ENCODE results near the gene RAB11FIP3. TPM values are rescaled to one million over a fixed set of nuclear protein-coding genes. Genes with fewer than 3 reads are reported as not detected.
"Not testable (repeated sequence)": the region's sequence is repeated elsewhere in the genome, so short reads cannot be mapped to it uniquely, and the experiment has no call there.

RAB11FIP3 gene, protein sequence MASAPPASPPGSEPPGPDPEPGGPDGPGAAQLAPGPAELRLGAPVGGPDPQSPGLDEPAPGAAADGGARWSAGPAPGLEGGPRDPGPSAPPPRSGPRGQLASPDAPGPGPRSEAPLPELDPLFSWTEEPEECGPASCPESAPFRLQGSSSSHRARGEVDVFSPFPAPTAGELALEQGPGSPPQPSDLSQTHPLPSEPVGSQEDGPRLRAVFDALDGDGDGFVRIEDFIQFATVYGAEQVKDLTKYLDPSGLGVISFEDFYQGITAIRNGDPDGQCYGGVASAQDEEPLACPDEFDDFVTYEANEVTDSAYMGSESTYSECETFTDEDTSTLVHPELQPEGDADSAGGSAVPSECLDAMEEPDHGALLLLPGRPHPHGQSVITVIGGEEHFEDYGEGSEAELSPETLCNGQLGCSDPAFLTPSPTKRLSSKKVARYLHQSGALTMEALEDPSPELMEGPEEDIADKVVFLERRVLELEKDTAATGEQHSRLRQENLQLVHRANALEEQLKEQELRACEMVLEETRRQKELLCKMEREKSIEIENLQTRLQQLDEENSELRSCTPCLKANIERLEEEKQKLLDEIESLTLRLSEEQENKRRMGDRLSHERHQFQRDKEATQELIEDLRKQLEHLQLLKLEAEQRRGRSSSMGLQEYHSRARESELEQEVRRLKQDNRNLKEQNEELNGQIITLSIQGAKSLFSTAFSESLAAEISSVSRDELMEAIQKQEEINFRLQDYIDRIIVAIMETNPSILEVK
- total RNA-seq: 6.3 TPM

DNA sequence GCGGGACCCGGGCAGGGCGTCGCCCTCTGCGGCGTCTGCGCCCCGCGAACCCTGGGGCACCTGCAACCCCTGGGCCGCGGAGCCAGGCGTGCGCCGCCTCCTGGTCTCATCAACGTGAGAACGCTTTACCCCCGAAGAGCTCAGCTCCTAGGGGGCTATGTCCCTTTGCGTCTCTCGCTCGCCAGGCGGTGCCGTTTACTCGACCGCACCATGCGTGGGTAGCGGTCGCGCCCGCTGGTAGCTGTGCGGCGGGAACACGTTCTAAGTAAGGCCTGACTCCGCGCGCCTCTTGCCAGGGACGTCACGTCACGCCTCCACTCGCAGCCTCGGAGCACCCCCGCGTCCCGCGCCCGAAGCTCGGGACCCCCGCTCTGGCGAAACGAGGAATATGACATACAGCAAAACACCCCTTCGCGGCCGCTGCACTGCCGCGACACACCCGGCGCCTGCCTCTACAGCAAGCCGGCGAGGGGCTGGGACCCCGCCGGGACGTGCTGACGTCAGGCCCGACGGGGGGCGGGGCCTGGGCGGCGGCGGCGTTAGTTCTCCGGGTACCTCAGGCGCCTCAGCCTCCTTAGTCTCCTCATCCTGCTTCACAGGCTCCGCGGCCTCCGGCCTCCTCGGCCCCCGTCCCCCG lies at the start of gene RAB11FIP3:
Gene RAB11FIP3 (plus strand): TSS at position 568 of the 637 bp plus-strand sequence. CDS start 358 bp downstream, outside the sequence.
- peak; percentile 77 for ATAC-seq

DNA sequence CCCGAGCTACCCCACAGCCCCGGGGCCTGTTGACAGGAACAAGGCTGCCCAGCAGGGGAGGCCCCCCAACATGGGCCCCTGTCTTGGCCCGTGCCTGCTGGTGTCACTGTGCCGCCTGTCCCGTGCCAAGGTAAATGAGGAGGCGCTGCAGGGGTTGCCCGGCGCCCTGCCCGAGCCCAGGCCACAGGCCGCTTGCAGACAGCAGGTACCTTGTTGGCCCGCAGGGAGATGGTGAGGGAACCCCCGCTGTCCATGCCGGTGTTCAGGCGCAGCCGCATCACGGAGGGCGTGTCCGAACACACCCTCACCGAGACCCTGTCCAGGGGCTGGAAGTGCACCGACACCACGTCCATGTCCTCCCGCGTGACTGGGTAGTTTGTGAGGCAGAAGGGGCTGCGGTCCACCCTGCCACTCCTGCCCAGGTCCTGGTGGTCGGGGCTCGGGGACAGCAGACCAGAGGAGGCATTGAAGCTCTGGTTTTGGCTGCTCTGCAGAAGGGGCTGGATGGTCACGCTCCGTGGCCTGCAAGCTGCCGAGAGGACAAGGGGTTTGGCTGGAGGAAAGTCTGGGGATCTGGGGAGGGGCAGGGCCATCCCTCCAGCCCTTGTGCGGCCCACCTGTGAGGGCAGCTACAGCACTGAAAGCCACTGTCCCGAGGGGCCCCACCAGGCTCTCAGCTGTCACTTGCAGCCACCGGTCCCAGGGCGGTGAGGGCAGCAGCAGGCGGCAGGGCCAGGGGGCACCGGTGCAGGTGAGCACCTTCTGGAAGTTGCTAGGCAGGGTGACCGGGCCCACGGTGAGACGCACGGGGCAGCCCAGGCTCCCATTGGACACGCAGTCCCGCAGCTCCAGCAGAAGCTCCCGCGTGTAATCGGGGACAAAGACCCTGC lies 49.3 kb upstream of the RAB11FIP3 start:
- no peak for ATAC-seq

DNA sequence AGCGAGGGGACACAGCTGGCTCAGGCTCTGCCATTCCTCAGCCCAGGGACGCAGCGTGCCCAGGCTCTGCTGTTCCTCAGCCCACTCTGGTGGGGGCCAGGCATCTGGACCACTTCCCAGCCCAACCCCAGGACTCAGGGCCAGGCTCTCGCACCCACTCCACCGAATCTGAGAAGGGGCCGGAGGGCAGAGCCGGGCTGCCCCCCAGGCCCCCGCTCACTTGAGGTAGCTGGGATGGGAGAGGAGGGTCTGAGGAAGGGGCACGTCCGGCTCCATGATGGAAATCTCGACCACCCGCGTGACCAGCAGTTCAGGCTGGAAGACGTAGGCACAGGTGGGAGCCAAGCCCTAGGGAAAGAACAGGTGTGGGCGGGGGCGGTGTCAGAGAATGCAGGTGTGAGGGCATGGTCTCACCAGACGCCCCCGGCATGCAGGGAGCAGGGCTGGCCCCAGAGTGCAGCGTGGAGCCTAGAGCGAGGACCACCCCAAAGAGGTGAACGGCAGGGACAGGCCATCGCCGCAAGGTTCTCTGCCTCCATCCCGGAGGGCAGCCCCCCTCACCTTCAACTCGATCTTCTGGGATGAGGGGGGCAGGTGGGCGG lies 48.5 kb upstream of the RAB11FIP3 start:
- ATAC-seq: no peak

DNA sequence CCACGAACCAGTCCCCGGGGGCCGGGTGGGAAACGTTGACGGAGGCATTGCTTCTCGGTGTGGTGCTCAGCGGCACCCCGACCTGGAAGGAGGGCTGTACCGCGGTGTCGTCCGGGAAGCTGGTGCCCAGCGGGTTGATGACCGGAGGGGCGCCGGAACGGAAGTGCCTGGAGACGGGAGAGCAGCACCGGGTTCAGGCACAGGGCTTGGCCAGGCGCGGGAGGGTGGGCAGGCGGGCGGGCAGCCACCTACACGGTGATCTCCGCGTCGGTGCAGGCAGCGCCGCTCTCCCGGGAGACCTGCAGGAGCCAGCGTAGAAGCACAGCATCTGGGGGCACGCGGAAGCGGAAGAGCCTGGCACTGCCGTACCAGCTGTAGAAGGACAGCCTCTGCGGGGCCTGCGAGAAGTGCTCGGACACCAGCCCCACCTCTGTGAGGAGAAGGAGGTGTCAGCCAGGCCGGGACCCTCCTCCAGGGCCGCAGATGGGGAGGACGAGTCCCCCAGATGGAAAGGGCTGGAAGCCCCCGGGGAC lies 48.0 kb upstream of the RAB11FIP3 start:
- ATAC-seq: no peak

DNA sequence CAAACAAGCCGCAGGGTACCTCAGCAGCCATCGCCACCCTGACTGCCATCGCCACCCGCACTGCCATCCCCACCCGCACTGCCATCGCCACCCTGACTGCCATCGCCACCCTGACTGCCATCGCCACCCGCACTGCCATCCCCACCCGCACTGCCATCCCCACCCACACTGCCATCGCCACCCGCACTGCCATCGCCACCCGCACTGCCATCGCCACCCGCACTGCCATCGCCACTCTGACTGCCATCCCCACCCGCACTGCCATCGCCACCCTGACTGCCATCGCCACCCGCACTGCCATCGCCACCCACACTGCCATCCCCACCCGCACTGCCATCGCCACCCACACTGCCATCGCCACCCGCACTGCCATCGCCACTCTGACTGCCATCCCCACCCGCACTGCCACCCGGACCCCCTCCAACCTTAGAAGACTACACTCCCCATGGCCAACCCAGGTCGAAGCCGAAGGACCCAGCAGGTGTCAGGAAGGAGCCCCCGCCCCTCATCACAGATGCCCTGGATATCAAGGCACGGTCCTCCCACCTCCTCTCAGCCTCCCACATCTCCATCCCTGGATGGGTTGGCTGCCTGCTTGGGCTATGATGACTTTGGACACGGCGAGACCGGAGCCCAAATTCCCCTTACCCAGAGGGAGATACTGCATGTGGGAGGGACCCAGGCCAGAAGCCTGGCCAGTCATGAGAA lies 47.2 kb upstream of the RAB11FIP3 start:
- ATAC-seq: not testable (repeated sequence)

DNA sequence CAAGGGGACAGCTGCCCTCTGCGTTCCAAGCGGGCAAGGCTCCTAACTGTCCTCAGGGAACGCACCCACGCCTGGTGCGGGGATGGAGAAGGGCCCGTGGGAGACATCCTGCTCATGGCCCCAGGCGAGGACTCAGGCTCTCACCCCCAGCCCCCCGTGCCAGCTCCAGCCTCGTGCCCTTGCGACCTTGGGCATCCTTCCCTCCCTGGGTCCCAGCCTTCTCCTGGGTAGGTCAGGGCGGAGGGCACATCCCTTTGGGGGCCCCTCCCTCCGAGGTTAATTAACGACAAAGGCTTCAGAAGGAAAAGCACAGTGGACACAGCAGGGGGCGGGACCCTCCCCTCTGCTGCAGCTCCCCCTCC lies 46.6 kb upstream of the RAB11FIP3 start:
- ATAC-seq: no peak

DNA sequence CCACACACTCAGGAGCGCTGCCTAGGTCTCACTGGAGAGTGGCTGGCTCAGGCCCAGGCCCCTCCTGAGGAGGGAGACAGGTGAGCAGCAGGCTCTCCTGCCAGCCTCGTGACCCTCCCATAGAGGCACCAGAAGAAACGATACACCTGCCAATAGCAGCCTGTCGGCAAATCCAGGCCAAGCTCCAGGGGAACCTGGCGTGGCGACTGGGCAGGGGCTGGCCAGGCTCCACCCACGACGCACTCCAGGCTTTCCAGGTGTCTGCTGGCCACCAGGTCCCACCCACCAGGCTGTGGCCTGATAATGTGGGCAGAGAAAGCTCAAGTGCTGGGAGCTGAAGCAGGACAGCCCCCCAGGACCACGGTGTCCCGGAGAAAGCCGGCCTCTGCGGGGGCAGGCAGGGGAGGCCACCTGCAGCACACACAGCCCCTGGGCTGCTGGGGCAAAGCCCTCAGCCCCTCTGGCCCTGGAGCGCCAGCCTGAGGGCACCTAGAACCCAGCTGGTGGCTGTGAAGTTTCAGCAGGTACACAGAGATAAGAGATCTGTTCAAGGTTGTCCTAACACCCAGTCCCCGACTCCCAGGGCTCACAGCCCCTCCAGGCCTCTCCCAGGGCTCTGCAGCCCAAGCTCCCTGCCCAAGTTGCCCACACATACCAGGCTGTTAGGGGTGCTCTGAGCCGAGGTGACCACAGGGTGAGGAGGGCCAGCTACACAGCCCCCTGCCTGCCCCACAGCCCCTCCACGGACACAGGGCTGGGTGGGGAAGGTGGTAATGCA lies 46.1 kb upstream of the RAB11FIP3 start:
- ATAC-seq: no peak

DNA sequence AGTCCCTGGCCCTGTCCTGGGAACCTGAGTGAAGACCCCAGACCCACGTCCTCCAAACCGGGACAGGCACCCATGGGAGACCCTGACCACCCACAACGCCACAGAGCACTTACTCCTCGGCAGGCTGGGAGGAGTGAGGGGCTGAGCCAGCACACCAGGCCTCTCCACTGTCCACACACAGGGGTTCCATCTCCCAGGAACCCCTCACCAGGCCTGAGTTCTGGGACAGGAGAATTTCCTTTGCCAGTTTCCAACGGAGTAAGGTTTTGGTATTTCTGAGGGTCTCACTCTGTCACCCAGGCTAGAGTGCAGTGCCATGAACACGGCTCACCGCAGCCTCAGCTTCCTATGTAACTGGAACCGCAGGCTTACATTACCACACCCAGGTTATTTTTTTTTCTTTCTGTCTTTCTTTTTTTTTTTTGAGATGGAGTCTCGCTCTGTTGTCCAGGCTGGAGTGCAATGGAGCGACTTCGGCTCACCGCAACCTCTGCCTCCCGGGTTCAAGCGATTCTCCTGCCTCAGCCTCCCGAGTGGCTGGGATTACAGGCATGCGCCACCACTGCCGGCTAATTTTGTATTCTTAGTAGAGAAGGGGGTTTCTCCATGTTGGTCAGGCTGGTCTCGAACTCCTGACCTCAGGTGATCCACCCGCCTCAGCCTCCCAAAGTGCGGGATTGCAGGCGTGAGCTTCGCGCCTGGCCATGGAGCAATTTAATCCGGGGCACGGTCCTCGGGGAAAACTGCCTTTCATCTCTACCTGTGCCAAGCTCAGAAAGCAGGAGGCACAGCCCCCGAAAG lies 45.3 kb upstream of the RAB11FIP3 start:
- ATAC-seq: no peak

DNA sequence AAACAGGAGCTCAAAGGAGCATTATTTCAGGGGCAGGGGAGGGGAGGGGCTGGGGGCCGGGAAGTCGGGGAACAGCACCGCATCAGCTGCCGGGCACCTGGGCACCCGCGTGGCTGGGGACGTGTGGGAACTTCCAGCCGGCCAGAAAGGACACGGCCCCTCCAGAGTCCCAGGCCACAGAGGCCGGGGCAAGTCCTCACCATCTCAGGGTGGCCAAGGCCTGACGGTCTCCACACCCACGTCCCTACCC lies 44.8 kb upstream of the RAB11FIP3 start:
- no peak for ATAC-seq

DNA sequence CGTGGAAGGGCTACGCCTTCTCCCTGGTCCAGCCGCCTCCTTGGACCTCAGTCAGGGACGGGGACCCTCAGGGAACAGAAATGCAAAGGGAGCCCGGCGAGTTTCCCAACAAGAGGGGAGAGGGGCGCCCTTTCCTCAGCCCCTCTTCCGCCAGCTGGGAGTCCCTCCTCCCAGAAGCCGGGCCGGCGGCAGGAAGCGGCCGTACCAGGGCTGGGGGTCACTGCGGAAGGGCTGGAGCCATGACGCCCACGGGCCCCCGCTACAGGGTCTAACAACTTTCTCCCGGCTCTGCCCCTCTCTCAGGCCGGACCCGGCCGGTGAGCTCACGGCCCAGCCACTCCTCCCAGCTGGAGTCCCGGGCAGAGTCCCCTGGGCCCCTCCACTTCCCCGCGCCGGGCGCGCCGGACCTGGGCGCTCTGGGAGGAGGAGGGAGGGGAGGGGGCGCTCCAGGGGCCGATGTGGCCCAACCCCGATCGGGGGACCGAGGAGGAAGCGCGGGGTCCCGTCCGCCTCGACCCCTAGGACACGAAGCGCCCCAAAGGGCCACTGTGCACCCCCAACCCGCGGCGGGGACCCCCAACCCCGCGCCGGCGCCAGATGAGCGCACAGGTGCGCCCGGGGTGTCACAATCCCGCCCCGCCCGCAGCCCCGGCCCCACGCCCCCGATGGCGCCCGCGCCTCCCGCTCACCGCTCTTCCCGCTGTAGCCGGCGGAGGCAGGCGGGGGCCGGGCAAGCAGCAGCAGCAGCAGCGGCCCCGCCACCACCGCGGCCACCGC lies 44.2 kb upstream of the RAB11FIP3 start:
- ATAC-seq: peak; percentile 4

DNA sequence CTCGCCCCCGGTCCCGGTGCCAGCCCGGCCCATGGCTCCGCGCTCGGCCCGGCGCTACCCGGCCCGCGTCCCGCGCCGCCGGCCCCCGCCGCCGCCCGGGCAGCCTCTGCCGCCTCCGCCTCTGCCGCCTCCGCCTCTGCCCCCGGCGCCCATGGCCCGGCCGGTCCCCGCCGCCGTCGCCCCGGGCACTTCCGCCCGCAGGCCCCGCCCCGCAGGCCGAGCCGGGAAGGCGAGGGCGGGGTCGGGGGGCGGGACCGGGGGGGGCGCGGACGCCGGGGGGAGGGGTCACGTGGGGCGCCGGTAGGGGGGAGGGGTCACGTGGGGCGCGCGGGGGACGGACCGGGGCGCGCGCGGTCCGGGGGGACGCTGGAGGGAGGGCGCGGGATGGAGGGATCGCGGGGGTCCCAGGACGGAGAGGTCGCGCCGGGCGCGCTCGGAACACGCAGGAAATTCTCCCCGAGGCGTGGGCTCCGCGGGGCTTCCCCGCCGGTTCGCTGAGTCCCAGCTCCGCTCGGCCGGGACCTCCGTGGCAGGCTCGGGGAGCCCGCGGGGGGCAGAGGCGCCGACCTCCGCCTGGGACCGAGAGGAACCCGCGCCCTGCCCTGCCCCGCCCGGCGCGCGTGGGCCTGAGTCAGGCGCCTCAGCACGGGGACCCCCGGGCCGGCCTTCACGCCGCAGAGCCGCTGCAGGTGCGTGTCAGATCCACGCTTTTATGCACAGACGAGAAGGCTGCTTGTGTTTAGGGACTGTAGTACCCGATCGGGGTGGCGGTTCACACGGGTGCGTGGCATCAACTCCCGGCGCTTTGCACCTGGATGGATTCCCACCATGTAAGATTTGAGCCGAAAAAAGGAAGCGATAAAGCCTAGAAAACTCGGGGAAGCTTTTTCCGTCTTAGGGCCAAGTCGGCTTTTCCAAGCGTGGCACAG lies 43.4 kb upstream of the RAB11FIP3 start, which contains the start of gene PGAP6:
Gene PGAP6 (minus strand): TSS at position 190 of the 929 bp plus-strand sequence. CDS start 157 bp downstream, at position 33.
- peak; percentile 55 for ATAC-seq

DNA sequence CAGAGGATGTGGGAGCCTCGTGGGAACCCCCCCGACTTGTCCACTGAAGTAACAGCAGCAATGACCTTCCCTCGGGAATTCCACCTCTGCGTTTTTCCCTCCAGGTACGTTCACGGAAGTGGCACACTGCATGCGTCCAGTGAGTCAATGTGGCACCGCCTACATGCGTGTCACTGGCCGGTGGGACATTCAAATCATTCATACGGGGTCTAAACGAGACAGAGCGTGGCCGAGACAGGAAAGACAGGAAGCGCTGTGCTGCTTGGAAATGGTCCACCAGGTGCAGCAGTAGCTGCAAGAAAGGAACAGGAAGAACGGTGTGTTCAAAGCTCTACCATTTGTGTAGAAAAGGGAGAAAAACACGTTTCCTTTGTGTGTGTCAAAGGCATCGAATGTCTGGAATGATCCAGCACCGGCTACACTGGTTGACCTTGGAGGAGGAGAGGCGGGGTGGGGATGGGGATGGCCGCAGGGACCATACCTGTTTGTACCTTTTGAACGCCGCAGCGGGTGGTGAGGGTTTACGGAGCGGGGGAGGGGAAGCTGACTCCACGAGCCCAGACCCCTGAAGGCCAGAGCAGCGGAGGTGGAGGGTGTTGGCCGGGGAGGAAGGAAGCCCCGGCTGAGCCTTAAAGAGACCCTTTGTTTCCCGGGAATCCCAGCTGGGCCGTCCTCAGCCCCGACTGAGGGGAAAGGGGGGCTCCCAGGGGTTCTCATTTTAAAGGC lies 42.0 kb upstream of the RAB11FIP3 start:
- ATAC-seq: peak; percentile 76

DNA sequence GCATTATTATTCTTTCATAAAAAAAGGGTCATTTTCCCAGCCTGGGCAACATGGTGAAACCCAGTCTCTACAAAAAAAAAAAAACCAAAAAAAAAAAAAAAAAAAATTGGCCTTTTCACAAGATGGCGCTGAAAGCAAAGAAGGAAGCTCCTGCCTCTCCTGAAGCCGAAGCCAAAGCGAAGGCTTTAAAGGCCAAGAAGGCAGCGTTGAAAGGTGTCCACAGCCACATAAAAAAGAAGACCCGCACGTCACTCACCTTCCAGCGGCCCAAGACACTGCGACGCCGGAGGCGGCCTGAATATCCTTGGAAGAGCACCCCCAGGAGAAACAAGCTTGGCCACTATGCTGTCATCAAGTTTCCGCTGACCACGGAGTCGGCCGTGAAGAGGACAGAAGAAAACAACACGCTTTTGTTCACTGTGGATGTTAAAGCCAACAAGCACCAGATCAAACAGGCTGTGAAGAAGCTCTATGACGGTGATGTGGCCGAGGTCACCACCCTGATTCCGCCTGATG lies 38.8 kb upstream of the RAB11FIP3 start:
- no peak for ATAC-seq

DNA sequence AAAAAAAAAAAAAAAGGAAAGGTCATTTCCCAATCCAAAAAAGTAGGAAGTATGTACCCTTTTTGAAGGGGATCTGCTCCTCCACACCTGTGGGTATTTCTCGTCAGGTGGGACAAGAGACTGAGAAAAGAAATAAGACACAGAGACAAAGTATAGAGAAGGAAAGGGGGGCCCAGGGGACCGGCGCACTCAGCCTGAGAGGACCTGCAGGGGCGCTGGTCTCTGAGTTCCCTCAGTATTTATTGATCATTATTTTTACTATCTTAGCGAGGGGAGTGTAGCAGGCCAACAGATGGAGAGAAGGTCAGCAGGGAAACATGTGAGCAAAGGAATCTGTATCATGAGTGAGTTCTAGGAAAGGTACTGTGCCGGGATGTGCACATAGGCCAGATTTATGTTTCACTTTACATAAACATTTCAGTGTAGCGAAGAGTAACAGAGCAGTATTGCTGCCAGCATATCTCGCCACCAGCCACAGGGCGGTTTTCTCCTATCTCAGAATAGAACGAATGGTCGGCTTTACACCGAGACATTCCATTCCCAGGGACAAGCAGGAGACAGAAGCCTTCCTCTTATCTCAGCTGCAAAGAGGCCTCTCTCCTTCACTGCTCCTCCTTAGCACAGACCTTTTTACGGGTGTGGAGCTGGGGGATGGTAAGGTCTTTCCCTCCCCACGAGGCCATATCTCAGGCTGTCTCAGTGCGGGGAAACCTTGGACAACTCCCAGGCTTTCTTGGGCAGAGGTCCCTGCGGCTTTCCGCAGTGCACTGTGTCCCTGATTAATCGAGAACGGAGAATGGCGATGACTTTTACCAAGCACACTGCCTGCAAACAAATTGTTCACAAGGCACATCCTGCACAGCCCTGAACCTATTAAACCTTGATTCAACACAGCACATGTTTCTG lies 37.4 kb upstream of the RAB11FIP3 start:
- not testable (repeated sequence) for ATAC-seq

DNA sequence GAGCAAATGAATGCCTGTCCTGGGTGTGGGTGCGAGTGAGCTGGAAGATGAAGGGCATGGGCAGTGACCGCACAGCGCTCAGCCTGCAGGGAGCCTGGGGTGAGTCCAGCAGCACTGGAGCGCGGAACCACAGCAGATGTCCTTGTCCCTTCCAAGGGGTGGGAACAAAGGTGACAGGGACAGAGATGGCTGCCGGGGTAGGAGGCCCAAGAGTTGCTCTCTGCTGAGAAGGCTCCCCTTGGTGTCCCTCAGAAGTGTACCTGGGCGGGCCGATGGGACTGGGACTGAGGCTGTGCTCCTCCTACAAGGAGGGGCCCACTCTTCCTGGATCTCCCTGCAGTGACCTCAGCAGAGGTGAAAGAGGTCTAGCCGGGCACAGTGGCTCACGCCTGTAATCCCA lies 36.1 kb upstream of the RAB11FIP3 start:
- ATAC-seq: peak; percentile 9
